K562 (cell line): Measurements from ENCODE around the gene HBP1. TPM values are rescaled to one million over a fixed set of nuclear protein-coding genes. Genes with fewer than 3 reads are reported as not detected.

ENCODE experiments used
- ATAC-seq: fragments of 200-7000 bp; cut with Tn5 transposase; 3 replicates; pipeline ENCODE4 v1.9.1; 2020; ENCODE audit warnings: moderate library complexity
- BruUV-seq: library from RNA; stranded (reverse); fragments of 400-500 nt; replicated peaks from 2 replicates; lab custom pipeline; 2021; lab: Mats Ljungman, UMichigan
- CTCF ChIA-PET: fragments of 300-600 bp; formaldehyde crosslinking; extraction: SDS; loops from one replicate; lab custom pipeline; 2021; ENCODE audit warnings: low intra/inter-chr PET ratio; lab: Yijun Ruan, JAX
- POLR2A ChIA-PET: fragments of 300-600, 350-650 bp; sonication (Branson Sonifier 250); formaldehyde crosslinking; extraction: SDS; loops from one replicate; lab custom pipeline; 2021; ENCODE audit warnings: antibody characterized with exemption, inconsistent platforms; lab: Yijun Ruan, JAX
- DNase-seq, 4 experiments: peaks; one replicate each; pipeline versions ENCODE4 v3.0.0 to v3.0.0-alpha.2; 2011 to 2018; ENCODE audit warnings: low spot score in 3 of 4, mixed read lengths in 3 of 4; ENCODE audit errors: extremely low read depth in 1 of 4
- FAIRE-seq: peaks from 2 replicates; lab custom pipeline; 2011; peaks lifted over from hg19 to GRCh38; lab: Jason Lieb, UNC
- H2AFZ ChIP-seq: 2 replicates; pipeline ENCODE4 v1.6.0; 2011; ENCODE audit warnings: low read depth, low read length, control low read depth, inconsistent platforms
- H3K27ac ChIP-seq: fragments of 200-600 bp; 3 replicates; pipeline ENCODE4 v1.8.0; 2011; ENCODE audit warnings: low read depth, mild to moderate bottlenecking, control low read depth, inconsistent platforms, low read length, moderate library complexity, mixed read lengths; ENCODE audit errors: extremely low read depth
- H3K27me3 ChIP-seq, 2 experiments: fragments of 300-600 bp in 1 of 2; 2 replicates in 1 of 2; 3 replicates in 1 of 2; pipeline versions ENCODE4 v1.6.0 to v1.8.0; 2011; ENCODE audit warnings: inconsistent platforms in 2 of 2, low read length in 2 of 2, mild to moderate bottlenecking in 1 of 2, mixed read lengths in 1 of 2, moderate library complexity in 1 of 2; ENCODE audit not compliant: control insufficient read depth in 2 of 2, insufficient read depth in 2 of 2
- H3K36me3 ChIP-seq: fragments of 300-600 bp; 3 replicates; pipeline ENCODE4 v1.8.0; 2011; ENCODE audit warnings: mild to moderate bottlenecking, low read length, inconsistent platforms; ENCODE audit not compliant: control insufficient read depth, insufficient read depth
- H3K4me1 ChIP-seq, 2 experiments: fragments of 200-600 bp in 1 of 2; replicated peaks in 1 of 2; 2 replicates in 1 of 2; 3 replicates in 1 of 2; pipeline versions ENCODE4 v1.5.1 to v1.8.0; 2011; ENCODE audit warnings: inconsistent platforms in 2 of 2, low read length in 2 of 2, mild to moderate bottlenecking in 1 of 2, mixed read lengths in 1 of 2, moderate library complexity in 1 of 2; ENCODE audit not compliant: control insufficient read depth in 2 of 2, insufficient read depth in 2 of 2
- H3K4me2 ChIP-seq: 2 replicates; pipeline ENCODE4 v1.6.1; 2011; ENCODE audit warnings: low read length, control low read depth, inconsistent platforms, mixed read lengths; ENCODE audit not compliant: insufficient read depth
- H3K4me3 ChIP-seq: fragments of 200-600 bp; sonication (generic), shearing (Covaris generic); 2 replicates; pipeline ENCODE4 v1.5.1; 2016; ENCODE audit warnings: control low read depth, inconsistent platforms
- H3K79me2 ChIP-seq: fragments of 200-600 bp; 3 replicates; pipeline ENCODE4 v1.8.0; 2011; ENCODE audit warnings: low read length, inconsistent platforms; ENCODE audit not compliant: control insufficient read depth, insufficient read depth
- H3K9ac ChIP-seq, 2 experiments: 2 replicates each; pipeline versions ENCODE4 v1.6.0 to v1.6.1; 2011; ENCODE audit warnings: low read depth in 2 of 2, low read length in 2 of 2, control low read depth in 1 of 2, inconsistent platforms in 1 of 2, mild to moderate bottlenecking in 1 of 2, mixed read lengths in 1 of 2; ENCODE audit not compliant: insufficient read depth in 1 of 2
- H3K9me1 ChIP-seq: one replicate; pipeline ENCODE4 v1.6.0; 2011; ENCODE audit warnings: inconsistent platforms, mild to moderate bottlenecking, low read length, moderate library complexity; ENCODE audit not compliant: control insufficient read depth, insufficient read depth
- H3K9me3 ChIP-seq: replicated peaks from 2 replicates; pipeline ENCODE4 v1.5.1; 2011; ENCODE audit warnings: low read depth, low read length, inconsistent platforms; ENCODE audit not compliant: control insufficient read depth, insufficient read depth
- H4K20me1 ChIP-seq: replicated peaks from 2 replicates; pipeline ENCODE4 v1.6.1; 2011; ENCODE audit warnings: low read length, inconsistent platforms, mixed read lengths; ENCODE audit not compliant: control insufficient read depth, insufficient read depth
- BDP1 ChIP-seq: IDR thresholded peaks from 3 replicates; pipeline ENCODE4 v1.6.1; 2011; ENCODE audit not compliant: insufficient read length, insufficient read depth
- BRF2 ChIP-seq: IDR thresholded peaks from 3 replicates; pipeline ENCODE4 v1.6.1; 2011; ENCODE audit warnings: borderline replicate concordance, mild to moderate bottlenecking; ENCODE audit not compliant: insufficient read length, insufficient read depth
- CEBPG ChIP-seq, 3 experiments: fragments of 200-800 bp in 1 of 3; sonication (Bioruptor generic) in 1 of 3; sonication (generic) in 1 of 3; formaldehyde crosslinking in 1 of 3; IDR thresholded peaks in 2 of 3; conservative IDR thresholded peaks in 1 of 3; 2 replicates each; pipeline versions ENCODE4 v1.6.1 to v1.8.0; 2016 to 2022; ENCODE audit warnings: missing compliant biosample characterization in 2 of 3, missing genetic modification characterization in 2 of 3, mild to moderate bottlenecking in 1 of 3, missing genetic modification reagents in 1 of 3
- CHCHD3 ChIP-seq: fragments of 250-450 bp; sonication (Bioruptor Pico); IDR thresholded peaks from 2 replicates; pipeline ENCODE4 v2.1.2; 2022; ENCODE audit warnings: mild to moderate bottlenecking
- E2F4 ChIP-seq: sonication (generic); formaldehyde crosslinking; IDR thresholded peaks from 2 replicates; pipeline ENCODE4 v1.8.0; 2022; ENCODE audit warnings: mild to moderate bottlenecking, low read depth, missing genetic modification reagents
- FOXK1 ChIP-seq: sonication (generic); formaldehyde crosslinking; IDR thresholded peaks from 2 replicates; pipeline ENCODE4 v1.8.0; 2022; ENCODE audit warnings: missing genetic modification reagents, mild to moderate bottlenecking, borderline replicate concordance
- NCOA6 ChIP-seq: fragments of 450-650 bp; IDR thresholded peaks from 2 replicates; pipeline ENCODE4 v1.6.1; 2017; ENCODE audit warnings: mild to moderate bottlenecking
- POLR2G ChIP-seq: fragments of 200-400 bp; formaldehyde crosslinking; IDR thresholded peaks from 2 replicates; pipeline ENCODE4 v1.6.1; 2017; ENCODE audit warnings: low read depth, mild to moderate bottlenecking, antibody characterized with exemption, low read length, moderate library complexity
- SOX6 ChIP-seq: fragments of 450-650 bp; IDR thresholded peaks from 2 replicates; pipeline ENCODE4 v1.6.1; 2014; ENCODE audit warnings: mild to moderate bottlenecking
- ZEB2 ChIP-seq: fragments of 450-650 bp; IDR thresholded peaks from 2 replicates; pipeline ENCODE4 v1.6.1; 2016
- ZKSCAN8 ChIP-seq: fragments of 200-800 bp; sonication (Bioruptor generic); IDR thresholded peaks from 2 replicates; pipeline ENCODE4 v1.6.1; 2016; ENCODE audit warnings: missing genetic modification characterization, missing compliant biosample characterization
- ZNF655 ChIP-seq: fragments of 250-450 bp; sonication (Bioruptor Pico); IDR thresholded peaks from 2 replicates; pipeline ENCODE4 v1.5.0; 2021
- ZNF695 ChIP-seq: fragments of 450-650 bp; formaldehyde crosslinking; IDR thresholded peaks from 2 replicates; pipeline ENCODE4 v1.4.0; 2020; ENCODE audit warnings: mild to moderate bottlenecking, moderate library complexity
- ZNF764 ChIP-seq: fragments of 250-450 bp; sonication (Bioruptor Pico); IDR thresholded peaks from 2 replicates; pipeline ENCODE4 v1.4.0; 2020; ENCODE audit warnings: low read depth, mild to moderate bottlenecking, moderate library complexity
- WGBS: fragments of 100-300 bp; shearing (Covaris generic); methylation state at CpG from one replicate; pipeline ENCODE4 v1.1.6; 2016; ENCODE audit warnings: low coverage, mixed read lengths; ENCODE audit not compliant: insufficient coverage; ENCODE audit errors: missing lambda C conversion rate; 5-methylcytosine and 5-hydroxymethylcytosine counted together
- in situ Hi-C: fragments of 300-500 bp; cut with MboI; formaldehyde crosslinking; loops from 4 replicates; pipeline ENCODE4 v1.15.0; 2018; ENCODE audit warnings: inconsistent platforms, mixed read lengths
- intact Hi-C: fragments of 100-400 bp; cut with micrococcal nuclease; formaldehyde crosslinking; loops from 2 replicates; pipeline ENCODE4 v1.14.2; 2022
- polyA plus RNA-seq, 8 experiments: library from polyadenylated mRNA; depleted of rRNA in 4 of 8; stranded (reverse) in 5 of 8; unstranded in 3 of 8; fragments of >200 nt; fragmentation: Nextera tagmentation in 2 of 8; fragmentation: Illumina TruSeq in 1 of 8; extraction: Ambion mirVana in 2 of 8; extraction: Trizol in 1 of 8; gene quantifications; 2 replicates each; pipeline versions ENCODE4 v1.2.1 to v1.2.3, GENCODE V29; 2011 to 2014; ENCODE audit warnings: inconsistent platforms in 1 of 8, missing spikeins in 1 of 8
- total RNA-seq, 7 experiments: library from RNA; depleted of rRNA in 6 of 7; stranded (reverse); fragments of >200 nt in 6 of 7; fragmentation: Illumina TruSeq in 2 of 7; extraction: Trizol in 2 of 7; gene quantifications; 2 replicates each; pipeline versions ENCODE4 v1.2.1 to v1.2.3, GENCODE V29; 2011 to 2021; ENCODE audit warnings: low replicate concordance in 1 of 7
- TF ChIP-seq, protein P1 (sequence below): fragments of 250-450 bp; sonication (Bioruptor Pico); IDR thresholded peaks from 2 replicates; pipeline ENCODE4 v1.5.0; 2021; ENCODE audit warnings: mild to moderate bottlenecking, moderate library complexity

The HBP1 gene
- total and polyA plus RNA-seq, 9 of the 15 experiments (the other 6 are each of a cell fraction or from before 2014, with no cell fraction given): 18.7 to 59.9 (median 27.0) TPM

- in situ Hi-C loops: loop anchor here (5.0 kb wide), 1 partner anchor 686 kb away; no protein-coding TSS in a partner anchor
- Histone ChIP-seq H2AFZ (no peak overlapping the region), H3K9ac (no peak overlapping the region), H3K4me1 (no peaks in the 10 kb centered on the region), H4K20me1 (no peaks in the 10 kb centered on the region), H3K27ac (no peak overlapping the region), H3K4me3 (no peak overlapping the region), H3K27me3 (no peaks in the 10 kb centered on the region), H3K9me1 (no peaks in the 10 kb centered on the region), H3K4me2 (no peak overlapping the region), H3K79me2 (no peaks in the 10 kb centered on the region), H3K36me3 (peaks cover 77% of the 10 kb centered on the region), H3K9me3 (no peaks in the 10 kb centered on the region)
- DNase-seq: no peak
- ATAC-seq: no peak
- ChIA-PET CTCF (no interaction called here), POLR2A (interaction anchor here (0.6 kb wide), 1 partner anchor 433 kb away, joined by 3 read pairs; no protein-coding TSS in a partner anchor)
- TF ChIP-seq POLR2G (no peak), SOX6 (no peak), ZKSCAN8 (CRISPR knock-in tag) (no peak), CEBPG (CRISPR knock-in tag; IDR thresholded peaks at IDR 0.05) (no peak), CEBPG (tag; conservative IDR thresholded peaks at IDR 0.05 in 1 of 2, IDR thresholded peaks at IDR 0.05 in 1 of 2) (no peak), ZNF695 (no peak), BDP1 (no peak), CHCHD3 (no peak), NCOA6 (no peak), ZNF764 (CRISPR knock-in tag) (no peak), FOXK1 (CRISPR knock-in tag) (no peak), BRF2 (no peak), ZNF655 (CRISPR knock-in tag) (no peak), ZEB2 (no peak), E2F4 (CRISPR knock-in tag) (no peak)
- TF ChIP-seq, protein P1, sequence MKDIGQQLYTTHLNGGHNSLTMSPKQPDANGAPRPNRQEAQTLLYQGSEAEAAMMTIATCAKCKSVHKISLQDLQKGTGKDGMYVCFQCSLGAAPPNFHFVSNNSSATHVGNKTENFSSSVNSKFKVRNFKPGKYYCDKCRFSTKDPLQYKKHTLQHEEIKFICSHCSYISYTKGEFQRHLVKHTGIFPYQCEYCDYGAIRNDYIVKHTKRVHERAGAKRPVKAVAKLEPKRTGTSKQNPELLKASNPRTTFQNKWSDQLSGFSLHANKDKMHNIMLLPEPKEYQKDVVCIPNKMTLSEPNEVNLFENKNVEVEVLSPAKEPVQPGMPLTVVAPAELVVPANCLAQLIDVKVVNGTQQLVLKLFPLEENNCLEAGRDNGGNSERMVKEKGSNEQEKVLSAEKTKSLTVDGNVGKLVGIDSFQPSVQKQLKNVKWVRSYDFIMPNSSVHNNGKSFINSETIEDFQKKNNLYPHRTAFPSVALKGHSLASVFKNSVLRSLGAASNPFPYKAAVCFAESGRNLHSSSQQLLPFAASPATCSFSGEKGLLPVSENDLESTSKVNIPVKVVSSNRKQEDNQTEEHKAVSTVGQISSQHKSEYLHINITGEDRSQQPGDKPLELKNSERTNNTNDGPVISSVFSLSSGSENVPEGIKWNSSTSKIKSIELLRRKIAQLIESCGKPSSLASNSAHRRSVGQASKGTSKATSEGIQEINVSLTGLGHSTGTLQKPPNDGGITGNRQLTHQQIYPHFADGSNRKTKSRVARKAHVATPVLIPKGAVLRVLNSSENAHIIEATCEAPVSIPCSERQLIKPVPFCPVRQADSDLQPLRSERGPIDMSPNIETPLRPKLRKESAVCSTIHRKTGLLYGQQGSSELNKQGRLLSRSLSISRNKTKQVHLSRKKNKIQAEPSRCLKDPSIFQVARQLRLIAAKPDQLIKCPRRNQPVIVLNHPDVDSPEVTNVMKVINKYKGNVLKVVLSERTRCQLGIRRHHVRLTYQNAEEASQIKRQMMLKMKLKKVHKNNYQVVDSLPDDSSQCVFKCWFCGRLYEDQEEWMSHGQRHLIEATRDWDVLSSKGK: no peak
- intact Hi-C loops: no loop called here
- BruUV-seq: no TSS peak
- 79% methylated on average over 4 of the region's 4 CpGs for WGBS
- FAIRE-seq: no peak
Observed at GRCh38 chr7:107186240-107186639, 17.4 kb downstream of the HBP1 start.
